SK-N-MC (cell line): ENCODE results near the gene CRISPLD2.

Experiments used
- DNase-seq: peaks from one replicate; pipeline ENCODE4 v3.0.0-alpha.2; 2011; ENCODE audit warnings: low read depth, low spot score
- H3K27ac ChIP-seq: fragments of 200-600 bp; sonication (generic); 2 replicates; pipeline ENCODE4 v1.5.1; 2016; ENCODE audit warnings: mixed run types
- H3K36me3 ChIP-seq: fragments of 200-600 bp; sonication (generic); 2 replicates; pipeline ENCODE4 v1.6.1; 2017; ENCODE audit warnings: antibody characterized with exemption, low read length, mixed read lengths; ENCODE audit not compliant: insufficient read depth
- H3K4me3 ChIP-seq: fragments of 200-600 bp; sonication (generic); 2 replicates; pipeline ENCODE4 v1.5.1; 2016
- H3K9ac ChIP-seq: fragments of 200-600 bp; sonication (generic); 2 replicates; pipeline ENCODE4 v1.8.0; 2017; ENCODE audit warnings: mixed run types, mixed read lengths; ENCODE audit not compliant: insufficient read length
- H3K9me3 ChIP-seq: fragments of 200-600 bp; sonication (generic); 2 replicates; pipeline ENCODE4 v1.6.1; 2017; ENCODE audit warnings: low read depth, mild to moderate bottlenecking, antibody characterized with exemption, low read length, moderate library complexity, mixed read lengths
- EZH2 ChIP-seq: fragments of 200-600 bp; sonication (generic); IDR thresholded peaks from one replicate; pipeline ENCODE4 v1.6.1; 2017; ENCODE audit warnings: antibody characterized with exemption
- FOXP2 ChIP-seq: optimal IDR thresholded peaks from 2 replicates; pipeline ENCODE3; 2011; ENCODE audit warnings: mild to moderate bottlenecking, moderate library complexity; ENCODE audit not compliant: insufficient read depth; ENCODE audit errors: extremely low read length, control extremely low read depth
- POLR2AphosphoS5 ChIP-seq: IDR thresholded peaks from 2 replicates; pipeline ENCODE4 v1.6.1; 2012; ENCODE audit warnings: mild to moderate bottlenecking, low read depth, low read length, borderline replicate concordance

Gene CRISPLD2

DNA sequence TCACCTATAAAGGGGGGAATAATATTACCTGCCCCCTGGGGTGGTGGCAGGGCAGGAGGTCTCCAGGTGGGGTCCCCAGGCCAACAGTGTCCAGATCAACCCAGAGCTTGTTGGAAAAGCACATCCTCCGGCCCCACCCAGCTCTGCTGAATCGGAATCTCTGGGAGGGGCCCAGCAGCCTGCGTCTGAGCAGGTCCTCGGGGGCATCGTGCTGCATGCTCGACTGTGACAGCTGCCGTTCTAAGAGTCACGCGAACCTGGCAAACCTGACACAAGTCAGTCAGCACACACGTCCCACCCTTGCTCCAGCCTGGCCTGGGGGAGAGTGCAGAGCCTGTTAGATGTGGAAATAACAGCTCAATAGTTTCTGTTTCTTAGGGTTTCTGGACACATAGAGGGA, 72.3 kb downstream of the CRISPLD2 start:
- H3K4me3 ChIP-seq: no peak overlapping the region
- H3K9ac ChIP-seq: no peak overlapping the region
- no peaks in the 10 kb centered on the region for H3K9me3 ChIP-seq
- no peak overlapping the region for H3K27ac ChIP-seq
- no peaks in the 10 kb centered on the region for H3K36me3 ChIP-seq
- TF ChIP-seq POLR2AphosphoS5: no peak
- TF ChIP-seq FOXP2: no peak
- no peak for TF ChIP-seq EZH2
- DNase-seq: no peak

DNA sequence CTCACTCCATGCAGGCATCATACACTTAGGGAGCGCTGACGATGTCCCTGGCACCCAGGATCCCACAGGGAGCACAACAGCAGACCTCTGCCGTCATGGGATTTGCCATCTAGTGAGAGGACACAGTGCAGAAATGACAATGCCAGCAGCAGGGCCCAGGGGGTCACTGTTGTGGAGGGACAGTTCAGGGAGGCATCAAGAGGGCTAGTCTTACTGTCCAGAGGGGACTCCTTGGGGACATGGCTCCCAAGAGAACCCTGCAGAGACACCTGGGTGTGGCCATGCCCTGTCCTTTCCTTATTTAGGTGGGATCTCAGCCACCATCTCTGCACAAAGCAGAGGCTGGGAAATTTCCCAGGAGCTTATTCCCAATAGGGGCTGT, 73.7 kb downstream of the CRISPLD2 start:
- Histone ChIP-seq H3K9me3 (no peaks in the 10 kb centered on the region), H3K36me3 (no peaks in the 10 kb centered on the region), H3K9ac (no peak overlapping the region), H3K27ac (no peak overlapping the region), H3K4me3 (no peak overlapping the region)
- no peak for TF ChIP-seq POLR2AphosphoS5
- TF ChIP-seq FOXP2: no peak
- no peak for TF ChIP-seq EZH2
- no peak for DNase-seq

DNA sequence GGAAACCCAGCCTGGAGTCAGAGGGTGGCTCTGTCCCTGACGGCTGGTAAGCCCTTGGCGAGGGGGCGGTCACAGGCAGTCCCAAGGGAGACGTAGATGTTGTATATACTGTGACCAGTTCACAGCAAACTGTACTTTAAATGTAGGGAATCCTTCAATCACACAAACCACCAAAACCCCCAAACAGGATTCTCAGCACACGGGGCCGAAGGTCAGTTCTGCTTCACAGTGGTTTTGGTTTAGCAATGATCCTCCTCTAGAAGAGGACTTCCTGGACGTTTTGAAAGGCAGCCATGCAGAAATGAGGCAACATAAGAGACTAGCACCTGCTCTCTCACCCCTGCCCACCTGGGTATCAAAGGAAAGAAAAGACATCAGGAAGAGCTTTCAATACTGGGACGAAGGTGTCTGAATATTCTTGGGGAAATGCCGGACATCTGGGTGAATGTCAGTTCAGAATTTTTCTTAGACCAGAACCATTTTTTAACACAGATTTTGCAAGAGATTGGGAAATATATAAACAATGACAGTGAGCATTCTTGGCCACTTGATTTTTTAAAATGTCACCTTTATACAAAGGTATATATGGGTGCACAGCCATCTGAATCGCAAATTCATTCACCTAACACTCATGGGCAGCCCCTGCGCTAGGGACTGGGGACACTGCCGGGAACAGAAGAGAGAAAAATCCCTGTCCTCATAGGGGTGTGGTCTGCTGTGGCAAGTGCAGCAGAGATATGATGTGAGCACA, 74.2 kb downstream of the CRISPLD2 start:
- Histone ChIP-seq H3K9ac (no peak overlapping the region), H3K27ac (no peak overlapping the region), H3K9me3 (no peaks in the 10 kb centered on the region), H3K36me3 (no peaks in the 10 kb centered on the region), H3K4me3 (no peak overlapping the region)
- no peak for TF ChIP-seq FOXP2
- no peak for TF ChIP-seq POLR2AphosphoS5
- TF ChIP-seq EZH2: no peak
- no peak for DNase-seq

DNA sequence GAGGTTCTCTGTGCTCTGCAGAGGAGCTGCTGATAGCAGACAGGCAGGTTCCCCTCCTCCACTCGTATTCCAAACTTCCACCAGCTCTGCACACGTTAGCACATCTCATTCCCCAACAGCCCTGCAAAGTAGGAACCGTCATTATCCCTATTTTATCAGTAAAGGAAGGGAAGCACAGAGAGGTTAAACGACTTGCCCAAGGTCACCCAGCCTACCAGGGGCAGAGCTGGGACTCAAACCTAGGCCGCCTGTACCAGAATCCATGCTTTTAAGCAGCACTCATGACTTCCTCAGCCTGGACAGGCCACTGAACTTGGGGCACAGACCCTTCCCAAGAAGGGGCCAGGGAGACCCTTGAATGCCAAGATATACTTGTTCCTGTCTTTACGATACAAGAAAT, 75.2 kb downstream of the CRISPLD2 start:
- no peak for TF ChIP-seq POLR2AphosphoS5
- H3K9me3 ChIP-seq: no peaks in the 10 kb centered on the region

DNA sequence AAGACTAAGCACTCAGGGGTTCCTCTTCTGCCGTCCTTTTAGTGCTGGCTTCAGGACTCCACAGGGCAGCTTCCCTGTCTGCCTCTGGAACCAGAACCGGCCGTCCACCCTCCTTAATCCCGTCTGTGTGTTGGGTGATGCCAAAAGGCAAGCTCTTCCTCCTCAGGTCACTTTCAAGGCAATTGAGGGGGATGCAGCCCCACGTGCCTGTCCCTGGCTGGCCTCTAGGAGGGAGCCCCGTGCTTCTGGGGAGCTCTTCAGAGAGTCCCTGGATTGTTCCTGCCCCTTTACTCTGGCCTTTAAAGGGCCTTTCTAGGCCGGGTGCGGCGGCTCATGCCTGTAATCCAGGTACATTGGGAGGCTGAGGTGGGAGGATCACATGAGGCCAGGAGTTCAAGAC, 77.1 kb downstream of the CRISPLD2 start:
- TF ChIP-seq FOXP2: no peak
- TF ChIP-seq EZH2: no peak
- no peak for TF ChIP-seq POLR2AphosphoS5
- no peak overlapping the region for H3K9ac ChIP-seq
- no peaks in the 10 kb centered on the region for H3K9me3 ChIP-seq
- H3K27ac ChIP-seq: no peak overlapping the region
- no peak overlapping the region for H3K4me3 ChIP-seq
- DNase-seq: no peak
- no peaks in the 10 kb centered on the region for H3K36me3 ChIP-seq

More for the DNA sequence above, 75.2 kb downstream of the CRISPLD2 start:
- H3K27ac ChIP-seq: no peak overlapping the region
- H3K36me3 ChIP-seq: no peaks in the 10 kb centered on the region
- DNase-seq: no peak
- H3K4me3 ChIP-seq: no peak overlapping the region
- no peak overlapping the region for H3K9ac ChIP-seq

DNA sequence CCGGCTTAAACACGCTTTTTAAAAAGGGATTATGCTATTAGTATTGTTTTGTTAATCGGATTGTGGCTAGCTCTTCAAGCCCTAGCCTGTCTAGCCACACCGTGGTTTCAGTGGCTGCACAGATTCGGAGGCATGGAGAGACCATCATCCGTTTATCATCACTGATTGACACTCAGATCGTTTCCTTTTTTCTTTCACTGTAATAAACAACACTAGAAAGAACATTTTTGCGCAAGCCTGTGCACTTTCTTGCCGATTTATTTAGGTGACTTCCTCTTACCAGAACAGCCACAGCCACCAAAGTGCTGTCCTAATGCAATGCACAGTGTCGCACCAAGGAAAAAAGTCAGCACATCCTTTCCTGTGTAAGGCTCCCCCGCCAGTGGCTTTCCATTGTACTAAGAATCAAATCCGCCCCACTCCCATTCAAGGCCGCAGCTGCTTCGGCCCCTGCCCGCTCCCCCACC, 78.2 kb downstream of the CRISPLD2 start:
- no peaks in the 10 kb centered on the region for H3K9me3 ChIP-seq
- H3K4me3 ChIP-seq: no peak overlapping the region
- no peak overlapping the region for H3K27ac ChIP-seq
- TF ChIP-seq EZH2: no peak
- no peak for TF ChIP-seq POLR2AphosphoS5
- no peak for TF ChIP-seq FOXP2
- no peak overlapping the region for H3K9ac ChIP-seq
- no peak for DNase-seq
- no peaks in the 10 kb centered on the region for H3K36me3 ChIP-seq

DNA sequence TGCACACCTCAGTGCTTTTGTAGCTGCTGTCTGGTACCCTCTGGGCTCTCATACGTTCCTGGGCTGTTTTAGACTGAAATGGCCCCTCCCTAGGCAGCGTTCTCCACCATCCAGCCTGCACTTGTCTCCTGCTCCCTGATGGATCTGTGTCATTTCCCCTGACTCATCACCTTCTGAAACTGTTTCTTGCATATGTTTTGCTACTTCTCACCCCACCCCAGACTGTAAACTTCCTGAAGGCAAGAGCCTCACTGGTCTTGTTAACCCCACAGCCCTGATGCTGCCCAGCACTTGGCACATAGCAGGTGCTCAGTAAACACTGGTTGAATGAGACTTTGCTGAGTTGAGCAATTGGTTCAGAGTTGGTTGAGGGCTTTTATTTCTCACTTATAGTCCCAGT, 78.7 kb downstream of the CRISPLD2 start:
- Histone ChIP-seq H3K27ac (no peak overlapping the region), H3K4me3 (no peak overlapping the region), H3K9ac (no peak overlapping the region), H3K9me3 (no peaks in the 10 kb centered on the region), H3K36me3 (no peaks in the 10 kb centered on the region)
- no peak for TF ChIP-seq EZH2
- TF ChIP-seq POLR2AphosphoS5: no peak
- no peak for TF ChIP-seq FOXP2
- DNase-seq: no peak

DNA sequence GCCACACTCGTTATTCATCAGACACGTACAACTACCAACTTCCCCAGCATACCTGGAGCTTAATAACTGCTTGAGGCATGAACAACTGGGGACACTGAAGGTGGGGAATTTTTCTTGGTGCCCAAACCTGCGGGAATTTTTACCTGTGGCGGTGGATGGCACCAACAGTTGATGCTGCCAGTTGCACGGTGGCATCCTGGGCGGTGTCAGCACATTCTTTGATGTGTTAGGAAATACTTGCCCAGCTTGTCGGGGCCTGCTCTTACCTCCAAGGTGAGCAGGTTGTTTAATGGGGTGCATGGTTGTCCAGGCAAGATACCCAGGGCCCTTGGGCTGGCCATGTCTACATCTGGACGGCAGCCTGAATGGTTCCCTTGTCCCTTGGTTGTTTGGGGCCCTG, 79.6 kb downstream of the CRISPLD2 start:
- TF ChIP-seq EZH2: no peak
- no peak for TF ChIP-seq FOXP2
- no peak for TF ChIP-seq POLR2AphosphoS5
- Histone ChIP-seq H3K36me3 (no peaks in the 10 kb centered on the region), H3K9ac (no peak overlapping the region), H3K9me3 (no peaks in the 10 kb centered on the region), H3K4me3 (no peak overlapping the region), H3K27ac (no peak overlapping the region)
- no peak for DNase-seq

DNA sequence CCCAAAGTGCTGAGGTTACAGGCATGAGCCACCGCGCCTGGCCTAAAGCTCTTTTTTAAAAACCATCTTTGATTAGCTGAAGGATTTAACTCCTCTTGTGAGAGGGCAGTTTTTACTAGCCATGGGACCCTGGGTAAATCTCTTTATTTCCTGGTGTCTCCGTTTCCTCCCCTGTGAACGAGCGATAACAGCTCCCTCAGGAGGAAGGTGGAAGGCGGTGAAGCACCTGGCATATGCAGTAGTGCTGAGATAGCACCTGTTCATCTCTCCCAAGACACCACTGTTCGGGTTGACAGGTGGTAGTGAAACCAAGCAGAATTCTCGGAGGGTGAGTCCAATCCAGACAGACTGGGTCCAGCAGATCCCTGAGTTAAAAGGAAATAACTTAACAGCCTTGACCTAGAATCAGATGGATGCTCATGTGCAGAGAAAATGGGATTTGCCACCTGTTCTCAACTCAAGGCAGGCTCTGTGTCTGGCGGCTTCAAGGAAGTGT, 86.2 kb downstream of the CRISPLD2 start:
- Histone ChIP-seq H3K27ac (no peak overlapping the region), H3K36me3 (no peaks in the 10 kb centered on the region), H3K4me3 (no peak overlapping the region), H3K9ac (no peak overlapping the region), H3K9me3 (no peaks in the 10 kb centered on the region)
- TF ChIP-seq EZH2 (no peak), FOXP2 (no peak), POLR2AphosphoS5 (no peak)
- no peak for DNase-seq
